Bronchial epithelial cell (primary cell): ENCODE results near the gene CARD19. TPM values are rescaled to one million over a fixed set of nuclear protein-coding genes. Genes with fewer than 3 reads are reported as not detected.

Experiments used
- DNase-seq: peaks from one replicate; pipeline ENCODE4 v3.0.0-alpha.2; 2010; ENCODE audit warnings: low read depth
- FAIRE-seq: peaks from 2 replicates; lab custom pipeline; 2011; peaks lifted over from hg19 to GRCh38; lab: Jason Lieb, UNC
- H3K27me3 ChIP-seq: 2 replicates; pipeline ENCODE4 v1.5.1; 2011; ENCODE audit warnings: low read length; ENCODE audit not compliant: control insufficient read depth, insufficient read depth
- H3K36me3 ChIP-seq: 2 replicates; pipeline ENCODE4 v1.5.1; 2011; ENCODE audit warnings: low read length; ENCODE audit not compliant: control insufficient read depth, insufficient read depth
- H3K4me3 ChIP-seq: 2 replicates; pipeline ENCODE4 v1.5.1; 2011; ENCODE audit warnings: mild to moderate bottlenecking, low read depth, low read length, control low read depth
- total RNA-seq: library from RNA; depleted of rRNA; stranded (reverse); fragments of >200 nt; gene quantifications from 2 replicates; pipeline ENCODE4 v1.2.1, GENCODE V29; 2014
- TF ChIP-seq, protein P1 (sequence below): IDR thresholded peaks from 2 replicates; pipeline ENCODE4 v1.5.1; 2011; ENCODE audit warnings: mild to moderate bottlenecking, moderate library complexity, low read length, control low read depth, inconsistent platforms; ENCODE audit not compliant: insufficient read depth, severe bottlenecking

Gene CARD19
- total RNA-seq, 1 donor from 2014 or later, result 43.4 TPM

DNA sequence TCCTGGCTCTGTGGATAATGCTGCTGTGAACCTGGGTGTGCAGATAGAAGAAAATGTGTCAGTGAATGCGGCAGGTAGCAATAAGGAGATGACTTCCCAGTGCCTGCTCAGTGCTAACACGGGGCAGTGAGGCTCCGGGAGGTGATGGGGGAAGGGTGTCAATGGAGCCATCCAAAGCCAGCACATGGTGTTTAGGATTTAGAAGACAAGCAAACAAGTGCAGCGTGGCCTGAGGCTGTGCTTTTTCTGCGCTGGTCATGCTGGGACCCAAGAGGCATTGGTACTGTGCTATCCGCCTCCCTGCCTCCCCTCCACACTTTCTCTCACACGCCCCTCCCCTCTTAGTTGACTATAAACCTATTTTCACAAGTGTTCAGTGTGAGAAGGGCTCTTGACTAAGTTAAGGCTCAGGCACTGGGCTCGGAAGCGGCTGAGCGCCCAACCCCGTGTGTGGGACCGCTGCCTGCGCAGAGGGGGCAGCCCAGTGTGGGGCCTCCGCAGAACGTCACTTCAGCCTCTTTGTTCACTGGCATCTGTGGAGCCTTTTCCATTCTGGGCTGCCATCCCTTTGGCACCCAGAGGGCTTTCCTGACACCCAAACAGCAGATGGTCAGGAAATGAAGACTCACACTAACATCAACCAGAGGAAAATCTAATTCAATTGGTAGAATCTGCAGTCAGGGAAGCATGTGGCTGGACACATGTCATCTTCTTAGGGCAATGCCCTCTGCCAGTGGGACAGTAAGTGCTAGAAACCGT, 59.9 kb downstream of the CARD19 start:
- DNase-seq (no peak), FAIRE-seq (no peak)
- no peaks in the 10 kb centered on the region for H3K27me3 ChIP-seq
- no peak overlapping the region for H3K4me3 ChIP-seq
- H3K36me3 ChIP-seq, result no peaks in the 10 kb centered on the region
- TF ChIP-seq, protein P1, sequence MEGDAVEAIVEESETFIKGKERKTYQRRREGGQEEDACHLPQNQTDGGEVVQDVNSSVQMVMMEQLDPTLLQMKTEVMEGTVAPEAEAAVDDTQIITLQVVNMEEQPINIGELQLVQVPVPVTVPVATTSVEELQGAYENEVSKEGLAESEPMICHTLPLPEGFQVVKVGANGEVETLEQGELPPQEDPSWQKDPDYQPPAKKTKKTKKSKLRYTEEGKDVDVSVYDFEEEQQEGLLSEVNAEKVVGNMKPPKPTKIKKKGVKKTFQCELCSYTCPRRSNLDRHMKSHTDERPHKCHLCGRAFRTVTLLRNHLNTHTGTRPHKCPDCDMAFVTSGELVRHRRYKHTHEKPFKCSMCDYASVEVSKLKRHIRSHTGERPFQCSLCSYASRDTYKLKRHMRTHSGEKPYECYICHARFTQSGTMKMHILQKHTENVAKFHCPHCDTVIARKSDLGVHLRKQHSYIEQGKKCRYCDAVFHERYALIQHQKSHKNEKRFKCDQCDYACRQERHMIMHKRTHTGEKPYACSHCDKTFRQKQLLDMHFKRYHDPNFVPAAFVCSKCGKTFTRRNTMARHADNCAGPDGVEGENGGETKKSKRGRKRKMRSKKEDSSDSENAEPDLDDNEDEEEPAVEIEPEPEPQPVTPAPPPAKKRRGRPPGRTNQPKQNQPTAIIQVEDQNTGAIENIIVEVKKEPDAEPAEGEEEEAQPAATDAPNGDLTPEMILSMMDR, result no peak

DNA sequence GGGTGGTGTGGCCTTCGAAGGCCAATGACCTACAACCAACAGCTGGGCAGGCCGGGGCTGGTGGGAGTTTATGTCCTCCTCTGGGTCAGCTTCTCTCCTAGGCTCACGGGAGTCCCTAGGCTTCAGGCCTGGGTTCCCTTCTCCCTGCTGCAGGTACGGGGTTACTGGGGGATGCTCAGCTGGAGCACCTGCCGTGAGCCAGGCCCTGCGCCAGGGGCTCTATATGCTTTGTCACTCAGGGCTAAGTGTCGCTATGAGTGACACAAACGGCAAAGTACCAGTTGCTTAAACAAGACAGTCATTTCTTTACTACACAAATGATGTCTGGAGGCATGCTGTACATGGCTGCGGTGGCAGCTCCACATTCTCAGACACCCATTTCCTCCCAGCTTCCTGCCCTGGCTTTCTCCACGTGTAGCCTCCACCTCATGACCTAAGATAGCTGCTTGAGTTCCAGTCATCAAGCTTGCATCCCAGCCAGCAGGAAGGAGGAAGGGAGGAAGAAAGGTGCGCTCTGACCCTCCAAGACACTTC, 60.5 kb downstream of the CARD19 start:
- Histone ChIP-seq H3K27me3 (no peaks in the 10 kb centered on the region), H3K36me3 (no peaks in the 10 kb centered on the region), H3K4me3 (no peak overlapping the region)
- no peak for DNase-seq
- no peak for FAIRE-seq
- TF ChIP-seq, protein P1, result no peak

GRCh38 chr9:93159601-93160471, 63.8 kb downstream of the CARD19 start:
- FAIRE-seq (no peak), DNase-seq (peak; percentile 40)
- TF ChIP-seq, protein P1, result peak; percentile 97
- Histone ChIP-seq H3K36me3 (no peaks in the 10 kb centered on the region), H3K27me3 (no peaks in the 10 kb centered on the region), H3K4me3 (no peak overlapping the region)

DNA sequence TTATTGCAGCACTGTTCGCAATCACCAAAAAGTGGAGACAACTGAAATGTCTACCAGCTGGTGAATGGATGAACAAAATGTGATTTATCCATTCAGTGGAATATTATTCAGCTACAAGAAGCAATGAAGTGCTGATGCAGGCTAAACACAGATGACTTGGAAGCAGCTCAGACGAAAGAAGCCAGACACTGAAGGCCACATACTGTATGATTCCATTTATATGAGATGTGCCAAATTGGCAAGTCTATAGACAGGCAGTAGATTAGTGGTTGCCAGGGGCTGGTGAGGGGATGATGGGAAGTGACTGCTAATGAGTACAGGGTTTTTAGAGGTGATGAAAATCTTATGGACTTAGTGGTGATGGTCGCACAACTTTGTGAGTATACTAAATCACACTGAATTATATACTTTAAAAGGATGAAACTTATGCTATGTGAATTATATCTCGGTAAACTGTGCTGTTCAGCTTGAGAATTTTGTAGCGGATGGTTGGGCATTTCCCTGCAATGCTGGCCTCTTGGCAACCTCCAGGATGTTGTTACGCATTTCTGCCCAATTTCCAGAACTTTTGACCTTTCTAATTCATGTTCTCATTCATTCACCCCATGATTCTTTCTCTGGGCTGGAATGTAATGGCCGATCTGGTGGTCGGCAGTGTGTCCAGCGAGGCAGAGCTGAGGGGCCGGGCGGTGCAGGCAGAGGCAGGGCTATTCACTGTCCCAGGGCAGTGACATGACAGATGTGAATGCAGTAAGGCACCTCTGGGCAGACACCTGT, 66.0 kb downstream of the CARD19 start:
- no peak for FAIRE-seq
- DNase-seq, result no peak
- Histone ChIP-seq H3K27me3 (no peaks in the 10 kb centered on the region), H3K36me3 (no peaks in the 10 kb centered on the region), H3K4me3 (no peak overlapping the region)
- TF ChIP-seq, protein P1, result no peak

Other genes starting within 250 kb of the CARD19 start
- 8.2 and 9.2 TPM in 2 replicates for gene ZNF484, start 218.2 kb upstream of the CARD19 start, total RNA-seq
- 0.26 and 1.0 TPM in 2 replicates for gene FGD3, start 148.7 kb upstream of the CARD19 start, total RNA-seq
- 0.26 TPM in 1 of 2 replicates, not detected in the other for gene SUSD3, start 37.5 kb upstream of the CARD19 start, total RNA-seq
- 13.4 and 15.9 TPM in 2 replicates for gene NINJ1, start 38.0 kb downstream of the CARD19 start, total RNA-seq
- under 0.01 and 0.64 TPM in 2 replicates for gene WNK2, start 87.9 kb downstream of the CARD19 start, total RNA-seq